WERI-Rb-1 (cell line): ENCODE results near the gene ITGA11.

Experiments used
- DNase-seq: peaks from one replicate; pipeline ENCODE4 v3.0.0-alpha.2; 2020
- H3K27ac ChIP-seq: fragments of 250-450 bp; sonication (Bioruptor Pico); 2 replicates; pipeline ENCODE4 v1.5.1; 2020; ENCODE audit warnings: mild to moderate bottlenecking, moderate library complexity
- H3K27me3 ChIP-seq: fragments of 250-450 bp; sonication (Bioruptor Pico); 2 replicates; pipeline ENCODE4 v1.5.1; 2021; ENCODE audit warnings: mild to moderate bottlenecking, low read depth, moderate library complexity; ENCODE audit not compliant: insufficient read depth, severe bottlenecking
- H3K36me3 ChIP-seq: fragments of 250-450 bp; sonication (Bioruptor Pico); 2 replicates; pipeline ENCODE4 v1.5.1; 2020; ENCODE audit warnings: mild to moderate bottlenecking, moderate library complexity
- H3K4me3 ChIP-seq: 2 replicates; pipeline ENCODE4 v1.5.1; 2011; ENCODE audit warnings: low read depth, mild to moderate bottlenecking, control low read depth, low read length
- H3K9me3 ChIP-seq: fragments of 250-450 bp; sonication (Bioruptor Pico); 2 replicates; pipeline ENCODE4 v1.5.1; 2021; ENCODE audit warnings: mild to moderate bottlenecking, moderate library complexity; ENCODE audit not compliant: severe bottlenecking
- TF ChIP-seq, protein P1 (sequence below): IDR thresholded peaks from 2 replicates; pipeline ENCODE4 v1.5.1; 2011; ENCODE audit warnings: low read depth, mild to moderate bottlenecking, control low read depth, inconsistent platforms, low read length

ITGA11 gene

DNA sequence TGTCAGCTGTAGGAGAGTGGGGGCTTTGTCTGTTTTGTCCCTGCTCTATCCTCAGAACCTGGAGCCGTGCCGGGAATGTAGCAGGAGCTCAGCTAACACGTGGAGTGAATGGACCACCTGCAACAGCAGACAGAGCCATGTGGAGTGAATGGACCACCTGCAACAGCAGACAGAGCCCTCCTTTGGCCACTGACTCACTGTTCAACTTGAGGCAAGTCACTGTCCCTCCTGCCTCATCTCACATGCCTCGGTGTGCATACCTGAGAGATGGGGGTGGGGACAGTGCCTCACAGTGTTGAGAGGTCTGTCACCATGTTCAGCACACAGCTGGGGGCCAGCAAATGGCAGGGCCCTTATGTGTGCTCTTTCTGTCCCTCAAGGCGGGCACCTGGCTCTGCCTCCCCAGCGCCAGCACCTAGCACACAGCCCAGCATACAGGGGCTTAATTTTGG is 126.5 kb downstream of the ITGA11 start:
- no peaks in the 10 kb centered on the region for H3K27me3 ChIP-seq
- no peak overlapping the region for H3K4me3 ChIP-seq
- TF ChIP-seq, protein P1, sequence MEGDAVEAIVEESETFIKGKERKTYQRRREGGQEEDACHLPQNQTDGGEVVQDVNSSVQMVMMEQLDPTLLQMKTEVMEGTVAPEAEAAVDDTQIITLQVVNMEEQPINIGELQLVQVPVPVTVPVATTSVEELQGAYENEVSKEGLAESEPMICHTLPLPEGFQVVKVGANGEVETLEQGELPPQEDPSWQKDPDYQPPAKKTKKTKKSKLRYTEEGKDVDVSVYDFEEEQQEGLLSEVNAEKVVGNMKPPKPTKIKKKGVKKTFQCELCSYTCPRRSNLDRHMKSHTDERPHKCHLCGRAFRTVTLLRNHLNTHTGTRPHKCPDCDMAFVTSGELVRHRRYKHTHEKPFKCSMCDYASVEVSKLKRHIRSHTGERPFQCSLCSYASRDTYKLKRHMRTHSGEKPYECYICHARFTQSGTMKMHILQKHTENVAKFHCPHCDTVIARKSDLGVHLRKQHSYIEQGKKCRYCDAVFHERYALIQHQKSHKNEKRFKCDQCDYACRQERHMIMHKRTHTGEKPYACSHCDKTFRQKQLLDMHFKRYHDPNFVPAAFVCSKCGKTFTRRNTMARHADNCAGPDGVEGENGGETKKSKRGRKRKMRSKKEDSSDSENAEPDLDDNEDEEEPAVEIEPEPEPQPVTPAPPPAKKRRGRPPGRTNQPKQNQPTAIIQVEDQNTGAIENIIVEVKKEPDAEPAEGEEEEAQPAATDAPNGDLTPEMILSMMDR = no peak
- H3K36me3 ChIP-seq = no peaks in the 10 kb centered on the region
- no peak for DNase-seq
- H3K9me3 ChIP-seq = no peaks in the 10 kb centered on the region
- no peak overlapping the region for H3K27ac ChIP-seq

DNA sequence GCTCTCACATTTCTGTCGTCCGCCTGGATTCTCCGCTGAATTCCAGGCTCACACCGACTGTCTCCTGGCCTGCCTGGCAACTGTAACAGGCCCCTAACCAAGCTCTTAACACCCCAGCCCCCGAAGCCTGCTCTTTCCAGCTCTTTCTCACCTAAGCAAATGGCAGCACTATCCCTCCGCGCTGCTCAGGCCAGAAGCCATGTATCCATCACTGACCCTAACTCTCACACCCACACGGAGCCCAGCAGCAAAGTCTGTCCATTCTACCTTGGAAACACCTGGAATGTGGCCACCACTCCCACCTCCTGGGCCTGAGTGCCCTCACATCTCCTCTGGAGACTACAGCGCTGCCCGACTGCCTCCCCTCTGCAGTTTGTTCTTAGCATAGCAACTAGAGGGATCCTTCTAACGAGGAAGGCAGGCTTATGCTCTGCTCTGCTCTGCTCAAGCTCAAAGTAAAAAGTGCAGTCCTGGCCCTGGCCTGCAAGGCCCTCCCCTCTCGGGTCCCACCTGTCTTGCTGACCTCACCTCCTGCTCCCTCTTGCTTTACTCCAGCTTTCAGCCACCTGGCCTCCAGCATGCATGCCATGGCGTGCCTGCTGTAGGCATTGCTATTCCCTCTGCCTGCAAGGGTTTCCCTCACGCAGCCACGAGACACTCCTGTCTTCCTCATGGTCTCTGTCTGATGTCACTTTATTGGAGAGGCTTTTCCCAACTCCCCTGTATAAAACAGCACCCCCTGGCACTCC is 127.2 kb downstream of the ITGA11 start:
- DNase-seq = peak; percentile 40
- Histone ChIP-seq H3K27ac (no peak overlapping the region), H3K27me3 (no peaks in the 10 kb centered on the region), H3K4me3 (no peak overlapping the region), H3K9me3 (no peaks in the 10 kb centered on the region), H3K36me3 (no peaks in the 10 kb centered on the region)
- TF ChIP-seq, protein P1 = peak; percentile 21; the same call in 1 of the 2 replicates

DNA sequence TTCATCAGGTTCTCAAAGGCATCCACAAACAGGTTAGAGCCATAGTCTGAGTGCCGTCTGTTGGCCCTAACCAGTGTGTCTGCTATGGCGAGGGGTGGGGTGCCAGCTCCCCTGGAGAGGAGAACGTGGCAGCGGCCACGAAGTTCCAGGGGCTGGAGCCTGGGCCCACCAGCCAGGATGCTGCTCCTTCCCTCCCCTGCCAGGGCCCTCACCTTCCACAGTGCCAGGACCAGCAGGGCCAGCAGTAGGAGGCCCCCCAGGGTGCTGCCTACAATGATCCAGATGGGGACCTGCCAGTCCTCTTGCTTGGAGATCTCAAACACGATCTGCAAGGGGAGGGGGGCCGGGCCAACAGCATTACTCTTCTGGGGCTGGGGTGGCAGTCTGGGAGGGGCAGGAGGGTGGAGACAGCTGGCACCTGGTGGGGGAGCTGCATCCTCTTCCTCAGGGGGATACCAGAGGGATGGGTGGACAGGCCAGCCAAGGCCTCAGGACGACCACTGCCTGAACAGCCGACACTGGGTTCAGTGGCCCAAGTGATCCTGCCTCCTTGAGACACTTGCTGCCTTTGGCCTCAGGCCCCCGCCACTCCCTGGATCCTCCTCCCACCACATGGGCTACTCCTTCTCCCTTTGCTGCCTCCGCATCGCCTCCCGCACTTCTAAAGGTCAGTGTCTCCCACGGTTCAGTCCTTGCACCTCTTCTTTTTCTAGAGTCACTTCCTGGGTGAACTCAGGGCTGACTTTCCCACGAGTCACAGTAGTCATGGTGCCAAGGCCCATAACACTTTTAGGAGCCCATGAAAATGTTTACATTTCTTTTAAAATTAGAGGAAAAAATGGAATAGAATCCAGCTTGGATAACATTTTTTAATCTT is 128.2 kb downstream of the ITGA11 start:
- Histone ChIP-seq H3K36me3 (no peaks in the 10 kb centered on the region), H3K4me3 (no peak overlapping the region), H3K9me3 (no peaks in the 10 kb centered on the region), H3K27me3 (no peaks in the 10 kb centered on the region), H3K27ac (no peak overlapping the region)
- TF ChIP-seq, protein P1 = no peak
- no peak for DNase-seq

DNA sequence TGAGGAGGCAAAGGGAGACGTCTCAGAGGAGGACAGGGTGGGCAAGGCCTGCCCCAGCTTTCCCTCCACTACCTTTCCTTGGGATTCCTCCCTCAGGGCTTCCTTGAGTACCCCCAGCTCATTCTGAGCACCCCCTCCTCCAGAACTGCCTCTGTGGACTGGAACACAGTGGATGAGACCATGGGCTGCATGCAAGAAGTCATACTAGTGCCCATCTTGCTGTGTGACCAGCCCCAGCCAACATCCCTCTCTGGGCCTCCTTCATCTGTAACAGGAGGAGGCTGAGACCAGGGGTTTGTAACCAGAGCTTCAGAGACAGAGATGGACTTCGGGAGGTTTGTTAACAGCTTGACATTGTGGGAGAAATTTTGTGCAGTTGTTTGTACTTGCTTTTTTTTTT is 128.8 kb downstream of the ITGA11 start:
- no peaks in the 10 kb centered on the region for H3K36me3 ChIP-seq
- TF ChIP-seq, protein P1 = no peak
- H3K27me3 ChIP-seq = no peaks in the 10 kb centered on the region
- DNase-seq = no peak
- no peak overlapping the region for H3K4me3 ChIP-seq
- H3K9me3 ChIP-seq = no peaks in the 10 kb centered on the region
- H3K27ac ChIP-seq = no peak overlapping the region

- Histone ChIP-seq H3K27me3 (no peaks in the 10 kb centered on the region), H3K36me3 (no peaks in the 10 kb centered on the region), H3K4me3 (no peak overlapping the region), H3K27ac (no peak overlapping the region), H3K9me3 (no peaks in the 10 kb centered on the region)
- TF ChIP-seq, protein P1 = no peak
- DNase-seq = no peak
Measured at GRCh38 chr15:68302729-68303128, 129.2 kb downstream of the ITGA11 start.
